Endothelial cell of hepatic sinusoid (primary cell): ENCODE measurements around the gene EN1.

Experiments used
- in situ Hi-C: cut with HindIII; loops from 2 replicates; pipeline ENCODE4 v1.10.0; 2017; ENCODE audit warnings: low sequenced_read_pairs

EN1 gene

DNA sequence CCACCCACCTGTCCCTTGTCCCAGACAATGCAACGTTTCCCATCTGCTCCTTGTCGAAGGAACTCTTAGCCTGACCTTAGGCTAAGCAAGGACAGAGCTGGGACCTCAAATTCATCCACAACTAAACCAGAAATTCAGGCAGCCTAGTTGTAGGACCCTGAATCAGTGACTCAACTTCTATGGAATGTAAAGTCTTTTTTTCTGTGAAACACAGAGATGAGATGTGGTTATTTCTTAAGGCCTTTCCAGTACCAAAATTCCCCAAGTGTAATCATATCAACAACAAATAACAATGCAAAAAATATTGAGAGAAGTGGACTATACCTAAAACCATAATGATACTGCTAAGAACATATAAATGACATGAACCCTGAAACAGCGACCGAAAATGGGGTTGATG is 46.7 kb downstream of the EN1 start:
- in situ Hi-C loops, result no loop called here

DNA sequence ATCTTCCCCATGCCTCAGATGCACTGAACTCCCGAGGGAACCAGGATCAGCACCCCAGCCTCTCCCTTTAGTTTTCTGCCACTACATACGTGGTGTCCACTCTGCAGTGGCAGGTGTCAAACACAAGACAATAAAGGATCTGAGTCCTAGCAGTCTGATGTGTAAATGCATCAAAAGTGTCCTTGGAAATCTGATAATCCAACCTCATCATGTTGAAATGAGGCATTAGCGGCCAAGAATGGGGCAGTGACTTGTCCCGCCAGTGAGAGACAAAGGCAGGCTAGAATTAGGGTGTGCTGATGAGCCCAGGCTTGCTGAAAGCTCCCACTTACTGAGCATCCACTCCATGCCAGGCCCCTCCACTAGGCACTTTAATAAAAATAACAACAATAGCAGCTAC is 52.9 kb downstream of the EN1 start:
- in situ Hi-C loops, result no loop called here
